ENCODE data around the gene PLXNA4.
"Not testable (repeated sequence)": the region's sequence is repeated elsewhere in the genome, so short reads cannot be mapped to it uniquely, and the experiment has no call there.

The PLXNA4 gene

GRCh38 chr7:132575982-132576720 lies at the start of gene PLXNA4:
TSS of gene PLXNA4 (minus strand) at chr7:132576470. CDS start at chr7:132508693, 67,777 bp downstream.
- DNase-seq, result no peak

- DNase-seq, result no peak
These were observed 49.4 kb upstream of the PLXNA4 start for GRCh38 chr7:132625651-132626050.

- DNase-seq, result no peak
These were observed 45.8 kb upstream of the PLXNA4 start for GRCh38 chr7:132622081-132622480.

- DNase-seq, result no peak
These were observed 43.7 kb upstream of the PLXNA4 start for GRCh38 chr7:132619967-132620366.

GRCh38 chr7:132618956-132619305 lies 42.7 kb upstream of the PLXNA4 start:
- no peak for DNase-seq

- no peak for DNase-seq
These were observed 42.1 kb upstream of the PLXNA4 start for GRCh38 chr7:132618271-132618955.

GRCh38 chr7:132614428-132615318 lies 38.4 kb upstream of the PLXNA4 start:
- DNase-seq, result no peak

- no peak for DNase-seq
These were observed 37.5 kb upstream of the PLXNA4 start for GRCh38 chr7:132613737-132614136.

GRCh38 chr7:132610995-132611394 lies 34.7 kb upstream of the PLXNA4 start:
- no peak for DNase-seq

GRCh38 chr7:132609906-132610520 lies 33.7 kb upstream of the PLXNA4 start:
- no peak for DNase-seq

- no peak for DNase-seq
These were observed 33.0 kb upstream of the PLXNA4 start for GRCh38 chr7:132609222-132609621.

GRCh38 chr7:132608523-132608922 lies 32.3 kb upstream of the PLXNA4 start:
- DNase-seq, result no peak

GRCh38 chr7:132607656-132608055 lies 31.4 kb upstream of the PLXNA4 start:
- DNase-seq, result no peak

- no peak for DNase-seq
These were observed 27.9 kb upstream of the PLXNA4 start for GRCh38 chr7:132604121-132604520.

- no peak for DNase-seq
These were observed 27.1 kb upstream of the PLXNA4 start for GRCh38 chr7:132603220-132603833.

GRCh38 chr7:132601783-132602182 lies 25.5 kb upstream of the PLXNA4 start:
- no peak for DNase-seq

GRCh38 chr7:132596588-132596987 lies 20.3 kb upstream of the PLXNA4 start:
- no peak for DNase-seq

GRCh38 chr7:132594741-132595140 lies 18.5 kb upstream of the PLXNA4 start:
- not testable (repeated sequence) for DNase-seq

GRCh38 chr7:132592936-132593335 lies 16.7 kb upstream of the PLXNA4 start:
- no peak for DNase-seq

- no peak for DNase-seq
These were observed 16.1 kb upstream of the PLXNA4 start for GRCh38 chr7:132592231-132592920.

- no peak for DNase-seq
These were observed 13.9 kb upstream of the PLXNA4 start for GRCh38 chr7:132590162-132590561.

GRCh38 chr7:132588596-132588995 lies 12.3 kb upstream of the PLXNA4 start:
- DNase-seq, result no peak
